NK-92 treated with Interleukin-12 subunit alpha and Interleukin-12 subunit beta, amount 100 ng/mL, for 24 hours (cell line): ENCODE measurements around the gene SIGLEC9.

Experiments used
- DNase-seq: peaks from one replicate; lab custom pipeline; 2025; lab: John Stamatoyannopoulos, UW

The SIGLEC9 gene

GRCh38 chr19:51124729-51125128 is at the start of gene SIGLEC9:
Gene SIGLEC9 (plus strand): TSS chr19:51124906. CDS start chr19:51124975, 69 bp downstream.
- DNase-seq, result no peak

DNA sequence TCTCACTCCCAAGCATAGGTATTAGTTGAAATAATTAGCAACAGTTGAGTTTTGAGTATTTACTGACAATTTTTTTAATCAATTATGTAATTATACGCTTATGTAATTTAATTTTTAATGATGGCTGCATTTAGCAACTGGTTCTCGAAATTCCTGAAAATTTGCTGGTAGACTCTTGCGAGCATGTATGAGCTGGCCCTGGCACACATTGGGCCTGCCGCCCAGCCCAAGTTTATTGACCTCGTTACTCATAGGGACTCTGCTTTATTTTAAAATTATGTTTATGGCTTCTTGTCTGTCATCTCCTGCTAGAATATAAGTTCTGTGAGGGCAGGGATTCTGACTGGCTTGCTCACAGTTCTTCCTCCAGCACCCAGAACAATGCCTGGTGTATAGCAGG is 48.7 kb upstream of the SIGLEC9 start:
- DNase-seq, result no peak

GRCh38 chr19:51076631-51077213 is 48.0 kb upstream of the SIGLEC9 start:
- no peak for DNase-seq

- DNase-seq, result no peak
Measured at GRCh38 chr19:51078104-51078503, 46.6 kb upstream of the SIGLEC9 start.

DNA sequence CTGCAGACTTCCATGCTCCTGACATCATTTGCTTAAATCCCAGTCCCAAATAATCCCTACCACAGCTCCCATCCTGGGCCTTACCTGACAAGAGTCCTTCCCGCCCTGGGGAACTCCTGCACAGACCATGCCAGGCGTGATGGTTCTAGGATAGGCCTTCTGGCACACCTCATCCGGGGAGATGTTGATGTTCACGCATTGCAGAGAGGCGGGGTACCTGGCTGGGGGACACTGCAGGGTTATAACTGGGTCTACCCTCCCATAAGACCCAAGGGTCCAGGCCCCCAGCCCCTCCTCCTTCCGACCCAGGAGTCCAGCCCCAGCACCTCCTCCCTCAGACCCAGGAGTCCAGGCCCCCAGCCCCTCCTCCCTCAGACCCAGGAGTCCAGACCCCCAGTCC is 46.0 kb upstream of the SIGLEC9 start:
- no peak for DNase-seq

DNA sequence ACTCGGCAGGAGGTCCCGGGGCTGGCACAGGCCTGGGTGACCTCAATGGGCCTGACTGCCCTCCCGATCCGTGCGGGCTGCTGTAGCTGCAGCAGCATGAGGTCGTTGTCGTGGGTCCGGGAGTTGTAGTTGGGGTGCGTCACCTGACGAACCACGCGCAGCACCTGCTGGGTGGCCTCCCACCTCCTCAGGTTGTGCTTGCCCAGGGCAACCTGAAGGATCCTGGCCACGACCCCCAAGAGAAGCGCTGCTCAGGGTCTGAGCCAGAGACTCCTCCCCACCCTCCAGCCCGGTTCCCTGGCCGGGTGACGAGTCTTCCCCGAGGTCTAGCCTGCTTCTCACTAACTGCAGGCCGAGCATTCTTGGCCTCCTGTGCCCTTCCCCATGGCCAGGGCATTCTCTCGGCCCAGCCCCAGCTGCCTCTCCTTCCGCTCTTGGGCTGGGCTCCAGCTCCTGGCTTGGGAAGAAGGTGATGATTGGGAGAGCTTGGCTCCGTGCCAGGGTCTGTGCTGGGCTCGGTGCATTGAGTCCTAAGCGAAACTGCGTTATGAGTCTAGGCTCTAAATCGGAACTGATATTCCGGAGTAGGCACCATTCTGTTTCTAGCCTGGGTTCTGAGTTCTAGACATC is 45.1 kb upstream of the SIGLEC9 start:
- DNase-seq, result no peak

- DNase-seq, result no peak
Measured at GRCh38 chr19:51081476-51081875, 43.2 kb upstream of the SIGLEC9 start.

DNA sequence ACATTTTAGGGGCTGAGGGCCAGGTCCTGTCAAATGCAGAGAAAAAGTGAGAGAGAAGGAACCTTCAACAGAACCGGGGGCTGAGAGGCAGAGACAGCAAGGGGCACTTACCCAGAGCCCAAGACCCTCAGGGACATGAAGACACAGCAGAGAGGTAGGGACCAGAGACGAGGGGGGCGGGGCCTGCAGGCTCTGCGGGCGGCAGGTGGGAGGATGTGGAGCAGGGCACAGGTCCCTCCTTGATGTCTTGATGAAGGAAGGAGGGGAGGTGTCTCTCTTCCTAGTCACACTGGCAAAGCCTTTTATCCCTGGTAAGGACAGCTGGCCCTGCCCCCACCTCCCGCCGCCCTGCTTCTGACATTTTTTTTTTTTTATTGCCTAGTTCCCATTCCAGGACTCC is 42.1 kb upstream of the SIGLEC9 start, which contains the start of gene KLK14:
TSS of gene KLK14 (minus strand) at position 277 of the 400 bp plus-strand sequence. CDS start at position 4, 273 bp downstream.
- no peak for DNase-seq

- no peak for DNase-seq
Measured at GRCh38 chr19:51083181-51083580, 41.5 kb upstream of the SIGLEC9 start.

DNA sequence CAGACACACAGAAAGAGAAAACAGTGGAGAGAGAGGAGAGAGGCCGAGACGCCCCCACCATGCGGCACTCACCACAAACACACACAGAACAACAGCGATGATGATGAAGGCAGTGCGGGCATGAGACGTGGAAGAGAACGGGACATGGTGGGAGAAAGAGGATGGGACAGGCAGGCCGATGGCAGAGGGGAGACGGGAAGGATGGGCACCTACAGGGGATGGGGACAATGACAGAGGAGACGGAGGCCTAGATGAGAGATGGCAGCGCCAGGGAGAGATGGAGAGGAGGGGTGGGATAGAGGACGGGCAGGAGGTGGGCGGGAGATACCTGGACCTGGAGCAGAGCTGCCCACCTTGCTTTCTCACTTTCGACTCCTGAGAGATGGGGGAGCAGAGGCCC is 40.9 kb upstream of the SIGLEC9 start:
- DNase-seq, result no peak

GRCh38 chr19:51084505-51084904 is 40.2 kb upstream of the SIGLEC9 start:
- DNase-seq, result no peak

GRCh38 chr19:51086153-51086850 is 38.4 kb upstream of the SIGLEC9 start:
- no peak for DNase-seq

DNA sequence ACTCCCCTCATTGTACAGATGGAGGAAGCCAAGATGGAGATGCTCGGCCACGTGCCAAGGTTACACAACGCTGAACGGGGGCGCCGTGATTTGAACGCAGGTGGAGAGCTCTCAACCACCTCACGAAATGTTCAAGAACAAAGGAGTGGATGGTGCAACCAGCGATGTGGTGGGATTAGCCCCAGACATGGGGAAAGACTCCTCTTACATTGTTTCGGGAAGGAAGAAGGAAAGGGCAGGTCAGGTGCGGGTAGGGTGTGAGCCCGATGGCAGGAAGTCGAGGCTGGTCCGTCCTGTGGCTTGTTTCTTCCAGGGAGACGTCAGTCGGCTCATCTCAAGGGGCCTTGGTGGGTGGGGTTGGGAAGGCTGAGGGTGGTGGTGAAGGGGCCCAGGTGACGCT is 34.9 kb upstream of the SIGLEC9 start:
- no peak for DNase-seq

GRCh38 chr19:51090471-51090870 is 34.2 kb upstream of the SIGLEC9 start:
- no peak for DNase-seq

GRCh38 chr19:51091126-51091525 is 33.6 kb upstream of the SIGLEC9 start:
- DNase-seq, result no peak

DNA sequence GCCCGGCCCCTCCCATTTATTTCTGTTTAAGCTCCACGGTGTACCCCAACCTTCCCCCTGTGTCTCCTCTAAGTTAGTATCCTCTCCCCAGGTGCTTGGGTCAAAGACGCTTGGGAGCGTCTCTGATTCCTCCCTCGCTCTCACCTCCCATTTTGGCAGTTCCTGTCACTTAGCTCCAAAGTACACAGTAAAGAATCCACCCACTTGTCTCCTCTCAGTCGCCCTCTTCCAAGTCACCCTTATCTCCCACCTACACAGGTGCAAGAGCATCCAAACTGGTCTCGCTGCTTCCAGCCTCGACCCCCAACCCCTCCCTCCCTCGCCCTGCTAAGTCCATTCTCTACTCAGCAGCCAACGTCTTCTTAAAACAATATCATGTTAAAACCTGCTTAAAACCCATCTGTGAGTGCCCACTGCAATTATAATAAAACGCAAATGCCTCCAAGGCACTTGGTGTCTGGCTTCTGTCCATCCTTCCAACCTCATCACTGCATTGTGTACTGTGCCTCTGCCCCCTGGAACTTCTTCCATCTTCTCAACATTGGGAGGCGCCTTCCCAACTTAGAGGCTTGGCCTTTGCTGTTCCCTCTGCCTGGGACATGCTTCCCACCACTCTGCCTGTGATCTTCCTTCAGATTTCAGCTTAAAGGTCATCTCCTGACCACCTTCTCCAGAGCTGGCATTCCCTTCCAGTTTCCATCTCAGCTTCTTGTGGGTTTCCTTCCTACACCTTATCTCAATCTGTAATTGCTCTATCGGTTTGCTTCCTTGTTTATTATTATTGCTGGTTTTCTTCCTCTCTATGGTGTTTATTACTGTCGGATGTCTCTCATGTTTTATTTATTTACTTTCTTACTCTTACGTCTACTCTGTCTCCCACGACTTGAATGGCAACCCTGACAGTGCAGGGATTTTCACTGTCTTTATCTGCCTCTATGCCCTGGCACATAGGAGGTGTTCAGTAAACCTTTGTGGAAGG is 32.5 kb upstream of the SIGLEC9 start:
- DNase-seq, result no peak

GRCh38 chr19:51093101-51093500 is 31.6 kb upstream of the SIGLEC9 start:
- DNase-seq, result no peak

DNA sequence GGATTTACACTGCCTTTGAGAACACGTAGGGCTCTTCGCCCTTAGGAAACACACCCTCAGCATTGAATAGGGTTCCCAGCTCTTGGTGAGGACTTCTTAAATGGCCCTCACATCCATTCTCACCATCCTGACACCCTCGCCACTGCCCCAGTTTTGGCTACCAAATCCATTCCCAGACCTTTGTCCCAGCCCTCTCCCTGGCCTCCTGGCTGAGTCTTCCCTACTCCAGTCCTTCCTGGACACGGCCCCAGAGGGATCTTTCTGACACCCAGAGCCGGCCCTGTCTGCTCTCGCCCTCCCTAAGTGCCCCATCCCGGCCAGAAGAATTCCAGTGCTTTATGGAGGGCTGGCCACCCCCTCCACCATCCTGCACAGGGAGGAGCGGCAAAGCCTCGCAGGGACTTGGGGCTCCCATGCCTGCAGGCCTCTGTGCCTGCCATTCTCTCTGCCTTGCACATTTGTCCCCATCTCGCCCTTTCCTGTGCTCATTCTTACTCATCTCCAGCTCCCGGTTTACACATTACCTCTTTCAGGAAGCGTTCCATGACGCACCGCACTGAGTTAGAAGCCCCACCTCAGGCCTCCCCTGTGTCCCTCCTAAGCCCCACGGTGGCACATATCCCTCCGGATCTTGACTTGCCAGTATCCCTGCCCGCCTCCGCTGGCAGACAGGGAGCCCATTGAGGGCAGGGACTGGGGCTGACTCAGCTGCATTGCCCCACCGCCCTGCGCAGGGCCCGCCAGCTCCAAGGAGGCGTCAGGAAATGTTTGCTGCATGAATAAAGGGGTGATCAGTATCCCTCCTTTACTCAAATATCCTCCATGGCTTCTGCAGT is 31.0 kb upstream of the SIGLEC9 start:
- no peak for DNase-seq

DNA sequence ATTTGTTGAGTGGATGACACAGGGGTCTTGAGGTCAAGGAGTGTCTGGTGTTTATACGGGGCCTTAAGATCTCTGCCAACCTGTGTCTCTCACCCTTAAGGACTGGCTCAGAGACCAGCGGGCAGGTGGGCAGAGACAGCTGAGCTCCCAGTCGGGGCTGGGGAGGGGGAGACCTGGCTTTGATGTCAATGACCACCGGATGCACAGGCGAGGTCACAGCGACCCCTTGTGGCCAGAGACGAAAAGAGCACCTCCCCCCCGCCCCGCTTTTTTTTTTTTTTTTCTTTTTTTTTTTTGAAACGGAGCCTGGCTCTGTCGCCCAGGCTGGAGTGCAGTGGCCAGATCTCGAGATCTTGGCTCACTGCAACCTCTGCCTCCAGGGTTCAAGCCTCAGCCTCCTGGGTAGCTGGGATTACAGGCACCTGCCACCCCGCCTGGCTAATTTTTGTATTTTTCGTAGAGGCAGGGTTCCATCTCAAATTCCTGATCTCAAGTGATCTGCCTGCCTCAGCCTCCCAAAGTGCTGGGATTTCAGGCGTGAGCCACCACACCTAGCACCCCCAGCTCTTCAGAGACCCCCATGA is 29.9 kb upstream of the SIGLEC9 start:
- no peak for DNase-seq

GRCh38 chr19:51096473-51097165 is 28.1 kb upstream of the SIGLEC9 start:
- no peak for DNase-seq
